Measurements from ENCODE around the gene HIVEP3.

Gene HIVEP3

GRCh38 chr1:41844781-41845272 lies 73.9 kb downstream of the HIVEP3 start:
- FAIRE-seq: no peak

GRCh38 chr1:41844255-41844654 lies 74.5 kb downstream of the HIVEP3 start:
- no peak for FAIRE-seq

GRCh38 chr1:41842993-41843755 lies 75.5 kb downstream of the HIVEP3 start:
- FAIRE-seq: no peak

- no peak for FAIRE-seq
Measured at GRCh38 chr1:41842326-41842725, 76.4 kb downstream of the HIVEP3 start.

- no peak for FAIRE-seq
Measured at GRCh38 chr1:41840592-41841246, 78.0 kb downstream of the HIVEP3 start.

- FAIRE-seq: no peak
Measured at GRCh38 chr1:41838266-41838665, 80.5 kb downstream of the HIVEP3 start.

- FAIRE-seq: no peak
Measured at GRCh38 chr1:41837691-41838090, 81.0 kb downstream of the HIVEP3 start.

- no peak for FAIRE-seq
Measured at GRCh38 chr1:41835485-41835884, 83.2 kb downstream of the HIVEP3 start.

GRCh38 chr1:41833519-41834000 lies 85.2 kb downstream of the HIVEP3 start:
- no peak for FAIRE-seq

GRCh38 chr1:41830726-41831125 lies 88.0 kb downstream of the HIVEP3 start:
- FAIRE-seq: no peak

- FAIRE-seq: no peak
Measured at GRCh38 chr1:41827991-41828570, 90.6 kb downstream of the HIVEP3 start.

- no peak for FAIRE-seq
Measured at GRCh38 chr1:41823471-41823870, 95.3 kb downstream of the HIVEP3 start.

GRCh38 chr1:41822866-41823265 lies 95.9 kb downstream of the HIVEP3 start:
- no peak for FAIRE-seq

- FAIRE-seq: no peak
Measured at GRCh38 chr1:41819843-41820242, 98.9 kb downstream of the HIVEP3 start.

GRCh38 chr1:41819069-41819468 lies 99.7 kb downstream of the HIVEP3 start:
- no peak for FAIRE-seq

- FAIRE-seq: no peak
Measured at GRCh38 chr1:41816061-41816460, 102.7 kb downstream of the HIVEP3 start.

- no peak for FAIRE-seq
Measured at GRCh38 chr1:41813755-41814745, 104.7 kb downstream of the HIVEP3 start.

- no peak for FAIRE-seq
Measured at GRCh38 chr1:41813226-41813625, 105.5 kb downstream of the HIVEP3 start.

GRCh38 chr1:41812453-41812852 lies 106.3 kb downstream of the HIVEP3 start:
- FAIRE-seq: no peak

- FAIRE-seq: no peak
Measured at GRCh38 chr1:41812051-41812450, 106.7 kb downstream of the HIVEP3 start.

- no peak for FAIRE-seq
Measured at GRCh38 chr1:41811051-41811795, 107.5 kb downstream of the HIVEP3 start.

GRCh38 chr1:41810446-41810845 lies 108.3 kb downstream of the HIVEP3 start:
- FAIRE-seq: no peak
